HUES64 (cell line): ENCODE results near the gene SYT17.
A peak's percentile ranks its signal among the peaks of the same experiment; 100 is the strongest.

Experiments used
- H3K27ac ChIP-seq: 2 replicates; pipeline ENCODE4 v1.7.0; 2013; ENCODE audit warnings: low read depth, low read length, inconsistent platforms
- H3K27me3 ChIP-seq: 2 replicates; pipeline ENCODE4 v1.6.1; 2013; ENCODE audit warnings: mild to moderate bottlenecking, low read length; ENCODE audit not compliant: insufficient read depth
- H3K36me3 ChIP-seq: 2 replicates; pipeline ENCODE4 v1.6.1; 2013; ENCODE audit warnings: mild to moderate bottlenecking, low read length; ENCODE audit not compliant: insufficient read depth
- H3K4me1 ChIP-seq: 2 replicates; pipeline ENCODE4 v1.6.1; 2013; ENCODE audit warnings: mild to moderate bottlenecking, low read length, moderate library complexity; ENCODE audit not compliant: insufficient read depth
- H3K4me3 ChIP-seq: 2 replicates; pipeline ENCODE4 v1.5.1; 2013; ENCODE audit warnings: mild to moderate bottlenecking, low read length, moderate library complexity
- H3K9ac ChIP-seq: 2 replicates; pipeline ENCODE4 v1.6.1; 2013; ENCODE audit warnings: mild to moderate bottlenecking, low read depth, low read length
- H3K9me3 ChIP-seq: 2 replicates; pipeline ENCODE4 v1.6.1; 2013; ENCODE audit warnings: low read depth, low read length; ENCODE audit not compliant: insufficient read depth
- WGBS: fragments of 150-250, 120-280 bp; methylation state at CpG from one replicate; pipeline ENCODE4 v1.1.7; 2013; ENCODE audit warnings: missing lambda C conversion rate; 5-methylcytosine and 5-hydroxymethylcytosine counted together

The SYT17 gene

DNA sequence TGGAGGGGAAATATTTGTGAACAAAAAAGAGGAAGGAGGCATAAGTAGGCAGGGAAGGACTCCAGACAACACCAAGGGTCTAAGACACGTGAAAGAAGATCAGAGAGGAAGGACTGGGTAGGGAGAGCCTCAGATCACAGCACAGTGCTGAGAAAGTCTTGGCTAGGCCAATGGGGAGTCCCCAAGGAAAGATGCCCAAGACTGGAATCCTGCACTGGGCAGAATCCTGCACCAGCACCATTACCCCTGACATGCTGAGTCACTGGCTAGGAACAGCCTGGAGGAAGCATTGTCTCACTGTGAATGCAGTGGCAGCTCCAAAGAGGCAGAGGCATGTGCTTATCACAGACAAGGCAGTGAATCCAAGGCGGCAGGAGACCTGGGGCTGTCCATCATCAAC is 136.7 kb downstream of the SYT17 start:
- Histone ChIP-seq H3K27ac (no peak overlapping the region), H3K27me3 (no peaks in the 10 kb centered on the region), H3K9me3 (no peaks in the 10 kb centered on the region)

DNA sequence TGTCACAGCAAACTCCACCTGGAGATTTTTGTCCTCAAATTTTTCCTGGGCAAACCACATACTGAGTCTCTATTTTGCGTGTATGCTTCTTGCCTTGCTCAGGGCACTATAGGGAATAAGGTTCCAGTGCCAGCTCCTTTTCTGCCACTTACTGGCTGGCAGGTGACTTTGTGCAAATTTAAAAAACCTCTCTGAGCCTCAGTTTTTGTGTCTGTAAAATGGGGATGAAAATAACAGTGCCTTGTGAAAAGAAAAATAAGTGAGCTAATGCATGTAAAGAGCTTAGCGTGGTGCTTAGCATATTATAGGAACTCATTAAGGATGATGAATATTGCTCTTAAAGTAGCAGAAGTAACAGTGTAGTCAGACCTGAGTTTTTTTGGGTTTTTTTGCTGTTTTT is 137.4 kb downstream of the SYT17 start:
- Histone ChIP-seq H3K4me1 (peaks cover 6% of the 10 kb centered on the region; the same call in 1 of the 2 replicates), H3K9ac (no peak overlapping the region), H3K36me3 (no peaks in the 10 kb centered on the region), H3K4me3 (no peak overlapping the region), H3K27me3 (no peaks in the 10 kb centered on the region), H3K27ac (no peak overlapping the region), H3K9me3 (no peaks in the 10 kb centered on the region)
- WGBS: 93% methylated on average over 2 of the region's 2 CpGs

More for the DNA sequence above, 136.7 kb downstream of the SYT17 start:
- no peaks in the 10 kb centered on the region for H3K36me3 ChIP-seq
- 72% methylated on average over 2 of the region's 2 CpGs for WGBS
- H3K9ac ChIP-seq: no peak overlapping the region
- no peak overlapping the region for H3K4me3 ChIP-seq
- peaks cover 6% of the 10 kb centered on the region; the same call in 1 of the 2 replicates for H3K4me1 ChIP-seq

DNA sequence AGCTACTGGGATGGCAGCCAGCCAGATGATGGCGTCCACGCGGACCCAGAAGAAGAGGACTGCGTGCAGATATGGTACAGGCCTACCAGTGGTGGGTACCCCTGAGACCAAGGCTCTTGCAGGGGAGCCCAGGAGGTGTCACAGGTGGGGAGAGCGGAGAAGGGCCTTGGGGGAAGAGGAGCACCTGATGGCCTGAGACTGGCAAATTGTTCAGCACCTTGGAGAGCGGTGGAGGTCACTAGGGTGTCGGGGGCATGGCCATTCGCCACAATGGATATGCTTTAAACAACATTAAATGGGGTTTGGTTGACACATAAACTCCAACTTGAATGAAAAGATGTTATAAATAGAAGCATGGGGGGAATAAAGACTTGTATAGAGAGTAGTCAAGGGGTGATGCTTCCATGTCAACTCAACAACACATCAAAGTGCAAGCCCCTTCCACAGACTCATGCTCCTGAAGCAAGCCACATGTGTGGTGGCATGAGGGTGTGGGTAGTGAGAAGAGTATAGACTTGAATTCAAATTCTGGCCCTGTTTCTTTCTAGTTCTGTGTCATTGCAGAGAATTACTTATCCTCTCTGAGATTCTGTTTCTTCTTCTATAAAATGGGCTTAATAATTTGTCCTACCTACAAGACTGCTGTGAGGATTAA is 139.7 kb downstream of the SYT17 start:
- H3K9me3 ChIP-seq: peaks cover 3% of the 10 kb centered on the region; the same call in 1 of the 2 replicates
- H3K4me1 ChIP-seq: peaks cover 6% of the 10 kb centered on the region; the same call in 1 of the 2 replicates
- H3K9ac ChIP-seq: no peak overlapping the region
- no peak overlapping the region for H3K4me3 ChIP-seq
- whole genome bisulfite sequencing: 74% methylated on average over 8 of the region's 8 CpGs
- no peak overlapping the region for H3K27ac ChIP-seq
- H3K27me3 ChIP-seq: no peaks in the 10 kb centered on the region
- H3K36me3 ChIP-seq: no peaks in the 10 kb centered on the region

GRCh38 chr16:19308392-19308791 is 140.4 kb downstream of the SYT17 start:
- Histone ChIP-seq H3K4me3 (no peak overlapping the region), H3K4me1 (peaks cover 6% of the 10 kb centered on the region; the same call in 1 of the 2 replicates), H3K27ac (no peak overlapping the region), H3K9ac (no peak overlapping the region), H3K36me3 (no peaks in the 10 kb centered on the region), H3K27me3 (no peaks in the 10 kb centered on the region), H3K9me3 (peaks cover 10% of the 10 kb centered on the region)
- WGBS: 85% methylated on average over 1 of the region's 1 CpG

GRCh38 chr16:19309178-19309577 is 141.1 kb downstream of the SYT17 start:
- 94% methylated on average over 5 of the region's 5 CpGs for WGBS
- H3K36me3 ChIP-seq: no peaks in the 10 kb centered on the region
- no peak overlapping the region for H3K9ac ChIP-seq
- peaks cover 13% of the 10 kb centered on the region for H3K9me3 ChIP-seq
- H3K4me3 ChIP-seq: no peak overlapping the region
- no peaks in the 10 kb centered on the region for H3K27me3 ChIP-seq
- no peak overlapping the region for H3K27ac ChIP-seq
- H3K4me1 ChIP-seq: peaks cover 6% of the 10 kb centered on the region; the same call in 1 of the 2 replicates

DNA sequence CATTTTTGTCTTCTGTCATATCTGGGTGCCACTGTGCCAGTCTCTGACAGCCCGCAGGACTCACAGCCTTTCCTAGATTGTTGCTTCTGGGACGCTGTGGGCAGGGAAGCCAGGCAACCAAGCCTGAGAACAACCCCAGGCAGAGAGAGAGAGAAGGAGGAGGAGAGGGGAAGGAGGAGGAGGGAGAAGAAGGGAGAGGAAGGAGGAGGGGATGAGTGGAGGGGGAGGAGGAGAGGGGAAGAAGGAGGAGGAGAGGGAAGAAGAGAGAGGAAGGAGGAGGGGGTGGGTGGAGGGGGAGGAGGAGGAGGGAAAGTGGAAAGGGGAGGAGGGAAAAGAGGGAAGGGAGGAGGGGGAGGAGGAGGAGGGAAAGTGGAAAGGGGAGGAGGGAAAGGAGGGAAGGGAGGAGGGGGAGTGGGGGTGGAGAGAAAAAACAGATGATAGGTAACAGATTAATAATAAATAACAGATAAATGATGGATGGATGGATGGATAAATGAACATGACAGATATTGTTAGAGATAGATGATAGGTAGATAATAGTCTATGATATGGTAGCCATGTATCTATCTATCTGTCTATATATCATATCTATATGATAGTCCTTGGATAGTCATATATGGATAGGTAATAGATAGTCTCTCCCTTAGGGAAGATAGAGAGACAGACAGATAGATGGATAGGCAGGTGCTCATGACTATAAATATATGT is 146.8 kb downstream of the SYT17 start:
- Histone ChIP-seq H3K27me3 (no peaks in the 10 kb centered on the region), H3K4me3 (no peak overlapping the region)
- 83% methylated on average over 2 of the region's 2 CpGs for WGBS

DNA sequence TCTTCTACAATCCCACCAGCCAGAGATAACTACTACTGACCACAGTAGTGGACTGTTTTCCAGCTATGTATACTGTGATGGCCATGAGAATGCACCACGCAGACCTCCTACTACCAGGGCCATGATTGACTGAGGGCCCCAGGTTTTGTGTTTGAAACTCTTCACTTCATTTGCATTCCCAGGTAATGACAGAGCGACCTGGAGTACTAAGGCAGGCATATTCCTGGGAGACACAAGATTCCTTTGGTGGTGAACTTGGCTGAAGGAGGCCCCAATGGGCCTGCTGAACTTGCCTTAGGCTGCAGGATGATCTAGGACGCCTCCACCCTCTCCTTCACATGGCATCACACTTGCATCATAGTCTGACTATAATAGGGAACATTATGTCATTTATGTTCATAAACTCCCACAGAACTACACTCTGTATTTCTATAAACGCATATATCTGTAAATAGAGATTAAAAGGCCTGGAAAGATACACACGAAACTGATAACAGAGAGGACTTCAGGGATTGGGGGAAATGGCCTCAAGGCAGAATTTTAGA is 147.9 kb downstream of the SYT17 start:
- Histone ChIP-seq H3K9me3 (peaks cover 13% of the 10 kb centered on the region), H3K36me3 (no peaks in the 10 kb centered on the region), H3K4me1 (peaks cover 17% of the 10 kb centered on the region), H3K9ac (no peak overlapping the region), H3K4me3 (no peak overlapping the region), H3K27me3 (no peaks in the 10 kb centered on the region), H3K27ac (peak overlapping the region; percentile 63; the same call in 1 of the 2 replicates)
- 82% methylated on average over 5 of the region's 5 CpGs for WGBS

More for the DNA sequence above, 146.8 kb downstream of the SYT17 start:
- H3K9ac ChIP-seq: no peak overlapping the region
- no peaks in the 10 kb centered on the region for H3K36me3 ChIP-seq
- H3K4me1 ChIP-seq: peaks cover 17% of the 10 kb centered on the region
- peaks cover 13% of the 10 kb centered on the region for H3K9me3 ChIP-seq
- H3K27ac ChIP-seq: no peak overlapping the region

DNA sequence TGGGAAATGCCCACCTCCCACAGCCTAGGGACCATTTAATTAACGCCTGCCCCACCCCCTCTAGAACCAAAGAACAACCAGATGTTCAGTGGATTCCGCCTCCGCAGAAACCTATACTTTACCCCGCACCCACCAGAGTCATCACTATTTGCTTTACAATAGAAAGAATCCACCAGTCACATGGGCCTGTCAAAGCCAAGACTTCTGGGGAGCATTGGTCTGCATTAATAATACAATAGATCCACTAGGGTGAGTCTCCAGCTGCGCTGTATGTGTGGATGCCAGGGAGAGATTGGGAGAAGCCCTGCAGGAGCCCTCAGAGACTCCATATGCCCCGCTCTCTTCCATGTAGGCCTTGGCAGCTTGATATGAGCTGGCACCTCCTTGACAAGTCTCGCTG is 148.8 kb downstream of the SYT17 start:
- peaks cover 17% of the 10 kb centered on the region for H3K4me1 ChIP-seq
- no peaks in the 10 kb centered on the region for H3K27me3 ChIP-seq
- peaks cover 13% of the 10 kb centered on the region for H3K9me3 ChIP-seq
- H3K4me3 ChIP-seq: no peak overlapping the region; the same call in 1 of the 2 replicates
- peak overlapping the region; percentile 73; the same call in 1 of the 2 replicates for H3K27ac ChIP-seq
- 36% methylated on average over 7 of the region's 7 CpGs for WGBS
- H3K36me3 ChIP-seq: no peaks in the 10 kb centered on the region
- H3K9ac ChIP-seq: no peak overlapping the region
